8988T (cell line): ENCODE data around the gene HEATR1.
"Not testable (repeated sequence)": the region's sequence is repeated elsewhere in the genome, so short reads cannot be mapped to it uniquely, and the experiment has no call there.

Experiments
- DNase-seq: peaks from one replicate; pipeline ENCODE4 v3.0.0; 2011

The HEATR1 gene, protein sequence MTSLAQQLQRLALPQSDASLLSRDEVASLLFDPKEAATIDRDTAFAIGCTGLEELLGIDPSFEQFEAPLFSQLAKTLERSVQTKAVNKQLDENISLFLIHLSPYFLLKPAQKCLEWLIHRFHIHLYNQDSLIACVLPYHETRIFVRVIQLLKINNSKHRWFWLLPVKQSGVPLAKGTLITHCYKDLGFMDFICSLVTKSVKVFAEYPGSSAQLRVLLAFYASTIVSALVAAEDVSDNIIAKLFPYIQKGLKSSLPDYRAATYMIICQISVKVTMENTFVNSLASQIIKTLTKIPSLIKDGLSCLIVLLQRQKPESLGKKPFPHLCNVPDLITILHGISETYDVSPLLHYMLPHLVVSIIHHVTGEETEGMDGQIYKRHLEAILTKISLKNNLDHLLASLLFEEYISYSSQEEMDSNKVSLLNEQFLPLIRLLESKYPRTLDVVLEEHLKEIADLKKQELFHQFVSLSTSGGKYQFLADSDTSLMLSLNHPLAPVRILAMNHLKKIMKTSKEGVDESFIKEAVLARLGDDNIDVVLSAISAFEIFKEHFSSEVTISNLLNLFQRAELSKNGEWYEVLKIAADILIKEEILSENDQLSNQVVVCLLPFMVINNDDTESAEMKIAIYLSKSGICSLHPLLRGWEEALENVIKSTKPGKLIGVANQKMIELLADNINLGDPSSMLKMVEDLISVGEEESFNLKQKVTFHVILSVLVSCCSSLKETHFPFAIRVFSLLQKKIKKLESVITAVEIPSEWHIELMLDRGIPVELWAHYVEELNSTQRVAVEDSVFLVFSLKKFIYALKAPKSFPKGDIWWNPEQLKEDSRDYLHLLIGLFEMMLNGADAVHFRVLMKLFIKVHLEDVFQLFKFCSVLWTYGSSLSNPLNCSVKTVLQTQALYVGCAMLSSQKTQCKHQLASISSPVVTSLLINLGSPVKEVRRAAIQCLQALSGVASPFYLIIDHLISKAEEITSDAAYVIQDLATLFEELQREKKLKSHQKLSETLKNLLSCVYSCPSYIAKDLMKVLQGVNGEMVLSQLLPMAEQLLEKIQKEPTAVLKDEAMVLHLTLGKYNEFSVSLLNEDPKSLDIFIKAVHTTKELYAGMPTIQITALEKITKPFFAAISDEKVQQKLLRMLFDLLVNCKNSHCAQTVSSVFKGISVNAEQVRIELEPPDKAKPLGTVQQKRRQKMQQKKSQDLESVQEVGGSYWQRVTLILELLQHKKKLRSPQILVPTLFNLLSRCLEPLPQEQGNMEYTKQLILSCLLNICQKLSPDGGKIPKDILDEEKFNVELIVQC (N-terminal part only)

DNA sequence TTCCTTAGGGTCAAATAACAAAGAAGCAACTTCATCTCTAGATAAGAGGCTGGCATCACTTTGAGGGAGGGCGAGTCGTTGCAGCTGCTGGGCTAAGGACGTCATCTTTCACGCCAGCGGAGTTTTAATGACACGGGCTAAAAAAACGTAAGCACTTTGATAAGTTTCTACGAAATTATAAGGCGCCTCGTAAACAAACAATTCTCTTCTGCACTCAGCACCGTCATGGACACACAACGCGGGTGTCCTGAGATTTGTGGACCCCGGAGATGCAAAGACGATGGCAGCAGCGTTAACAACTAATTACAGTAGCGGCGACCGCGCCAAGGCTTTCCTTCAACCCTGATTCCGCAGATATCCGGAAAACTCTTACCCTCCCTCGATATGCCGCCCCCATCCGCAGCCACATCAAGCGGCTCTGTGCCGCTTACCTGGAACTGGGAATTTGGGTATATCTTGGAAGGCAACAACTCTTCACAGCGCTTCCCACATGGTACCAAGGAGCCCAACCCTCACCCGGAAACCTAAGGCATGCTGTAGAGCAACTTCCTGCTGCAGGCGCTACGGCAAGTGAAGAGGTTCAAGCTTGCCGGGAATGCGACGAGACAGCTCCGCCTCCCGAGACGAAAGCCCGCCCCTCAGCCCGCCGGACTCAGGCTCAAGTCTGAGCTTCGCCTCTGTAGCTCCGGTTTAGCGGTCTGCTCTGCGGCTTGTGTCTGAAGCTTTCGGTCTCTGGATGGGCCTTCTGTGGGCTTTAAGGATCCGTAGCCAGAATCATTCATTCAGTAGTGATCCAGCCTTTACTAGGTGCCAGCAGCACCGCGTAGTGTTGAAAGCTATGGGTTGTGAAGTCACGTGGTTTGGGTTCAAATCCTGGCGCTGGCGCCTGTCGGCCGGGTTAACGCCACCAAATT, at the start of gene HEATR1:
Gene HEATR1 (minus strand): TSS at position 526 of the 914 bp plus-strand sequence. CDS start 421 bp downstream, at position 105.
- peak; percentile 57 for DNase-seq

DNA sequence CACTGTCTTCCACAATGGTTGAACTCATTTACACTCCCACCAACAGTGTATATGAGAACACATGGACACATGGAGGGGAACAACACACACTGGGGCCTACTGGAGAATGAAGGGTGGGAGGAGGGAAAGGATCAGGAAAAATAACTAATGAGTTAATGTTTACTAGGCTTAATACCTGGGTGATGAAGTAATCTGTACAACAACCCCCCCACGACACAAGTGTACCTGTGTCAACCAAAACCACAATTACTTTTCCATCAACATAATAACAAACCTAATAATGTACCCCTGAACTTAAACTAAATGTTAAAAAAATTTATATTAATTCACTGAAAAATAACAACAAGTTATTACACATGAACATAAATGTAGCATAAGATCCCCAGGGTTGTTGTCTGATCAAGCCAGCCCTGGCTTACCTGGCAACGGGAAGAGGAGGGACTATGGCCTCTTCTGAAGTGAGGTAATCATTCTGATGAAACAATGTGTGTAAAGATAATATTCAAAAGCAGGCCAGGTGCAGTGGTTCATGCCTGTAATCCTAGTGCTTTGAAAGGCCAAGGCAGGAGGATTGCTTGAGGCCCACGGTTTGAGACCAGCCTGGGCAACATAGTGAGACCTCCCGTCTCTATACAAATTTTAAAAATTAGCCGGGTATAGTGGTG, 40.8 kb upstream of the HEATR1 start:
- no peak for DNase-seq

DNA sequence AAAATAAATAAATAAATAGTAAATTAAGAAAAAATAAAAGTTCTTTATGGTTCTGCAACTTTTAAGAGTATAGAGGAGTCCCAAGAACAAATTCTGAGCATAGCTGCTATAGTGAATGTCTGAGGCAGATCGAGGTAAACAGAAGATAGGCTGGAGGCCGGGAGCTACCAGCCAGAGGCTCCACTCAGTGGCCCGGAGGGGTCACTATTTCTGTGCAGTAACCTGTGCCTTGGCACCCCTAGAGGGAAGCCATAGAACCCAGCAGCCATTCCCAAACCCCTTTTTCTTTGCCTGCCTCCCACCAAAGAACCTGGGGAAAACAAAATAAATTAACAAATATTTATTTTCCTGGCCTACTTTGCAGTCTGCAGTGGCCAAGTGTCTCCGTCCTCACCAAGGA, 38.4 kb upstream of the HEATR1 start:
- DNase-seq, result no peak

DNA sequence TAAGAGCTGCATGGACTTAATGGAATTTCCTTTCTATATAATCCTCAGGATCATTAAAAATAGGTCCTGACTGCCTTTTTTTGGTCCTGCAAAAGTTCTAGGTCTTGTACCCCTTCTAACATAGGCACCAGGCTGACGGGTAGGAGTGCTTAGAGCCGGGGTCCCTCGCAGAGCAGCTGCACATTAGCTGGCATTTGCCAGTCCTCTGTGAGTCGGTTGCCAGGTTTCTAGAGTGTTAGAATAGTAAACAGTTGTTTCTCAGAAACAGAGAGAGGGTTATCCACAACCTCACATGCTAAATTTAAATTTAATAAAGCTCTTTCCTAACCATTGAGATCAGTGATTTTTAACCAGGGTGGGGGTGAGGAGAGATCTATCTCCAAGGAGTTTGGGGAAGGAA, 35.4 kb upstream of the HEATR1 start:
- DNase-seq, result no peak

DNA sequence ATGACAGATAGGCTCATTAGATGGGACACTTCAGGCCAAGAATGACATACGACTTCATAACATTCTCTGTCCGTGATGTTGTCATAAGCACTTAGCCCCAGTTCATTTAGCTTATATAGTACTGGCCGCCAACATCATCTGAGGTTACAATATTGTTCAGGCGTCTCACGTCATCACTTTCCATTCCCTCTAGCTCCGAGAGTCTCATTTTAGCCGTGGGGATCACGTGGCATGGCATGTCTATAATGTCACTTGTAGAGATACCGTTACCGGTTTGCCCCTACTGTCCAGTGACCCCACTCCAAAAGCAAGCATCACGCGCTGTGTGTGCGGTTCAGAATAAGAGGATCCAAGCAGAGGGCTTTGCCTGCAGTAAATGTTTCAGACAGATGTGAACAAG, 34.6 kb upstream of the HEATR1 start:
- DNase-seq, result no peak

DNA sequence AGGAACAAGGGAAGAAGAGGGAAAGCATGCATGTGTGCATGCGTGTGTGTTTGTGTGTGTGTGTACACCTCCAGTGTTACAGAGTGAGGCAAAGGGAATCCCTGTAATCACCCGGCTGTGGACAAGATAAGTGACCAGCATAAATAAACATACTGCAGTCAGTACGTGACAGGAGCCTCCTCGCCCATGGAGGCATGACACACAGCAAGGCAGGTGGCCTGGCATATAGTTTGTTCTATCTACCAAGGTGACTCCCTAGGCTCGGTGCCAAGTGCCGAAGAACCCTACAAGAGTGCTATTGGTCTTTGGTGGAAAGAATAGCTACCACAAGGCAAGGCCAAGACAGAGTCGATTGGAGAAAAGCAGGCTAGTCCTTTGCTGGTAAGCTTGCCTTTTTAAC, 31.7 kb upstream of the HEATR1 start:
- DNase-seq, result no peak

DNA sequence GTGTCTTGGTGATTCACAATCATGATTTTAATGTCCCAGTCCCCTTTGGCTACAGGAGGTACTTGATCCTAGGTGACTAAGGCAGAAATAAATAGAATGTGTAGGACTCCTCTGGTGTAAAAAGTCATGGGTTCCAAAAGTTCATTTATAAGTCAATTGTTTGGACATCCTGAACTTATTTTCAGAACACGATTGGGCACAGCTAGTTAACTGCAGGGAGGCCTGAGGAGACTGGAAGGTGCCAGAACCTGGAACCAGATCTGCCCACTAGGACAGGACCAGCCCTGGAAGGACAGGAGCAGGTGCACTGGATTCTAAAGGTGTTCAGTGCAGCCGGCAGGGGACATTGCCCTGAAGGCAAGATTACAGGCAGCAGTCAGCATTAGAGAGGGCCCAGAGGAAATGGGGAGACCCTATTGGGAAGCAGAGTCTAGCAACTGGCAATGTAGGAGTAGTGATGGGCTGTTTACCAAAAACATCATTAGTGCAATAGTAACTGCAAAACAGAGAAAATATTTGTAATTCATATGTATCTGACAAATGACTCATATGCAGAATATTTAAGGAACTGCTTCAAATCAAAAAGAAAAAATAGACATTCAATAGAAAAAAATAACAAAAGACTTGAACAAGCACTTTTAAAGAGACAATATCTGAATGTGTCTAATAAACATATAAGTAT, 23.6 kb upstream of the HEATR1 start:
- DNase-seq, result no peak

DNA sequence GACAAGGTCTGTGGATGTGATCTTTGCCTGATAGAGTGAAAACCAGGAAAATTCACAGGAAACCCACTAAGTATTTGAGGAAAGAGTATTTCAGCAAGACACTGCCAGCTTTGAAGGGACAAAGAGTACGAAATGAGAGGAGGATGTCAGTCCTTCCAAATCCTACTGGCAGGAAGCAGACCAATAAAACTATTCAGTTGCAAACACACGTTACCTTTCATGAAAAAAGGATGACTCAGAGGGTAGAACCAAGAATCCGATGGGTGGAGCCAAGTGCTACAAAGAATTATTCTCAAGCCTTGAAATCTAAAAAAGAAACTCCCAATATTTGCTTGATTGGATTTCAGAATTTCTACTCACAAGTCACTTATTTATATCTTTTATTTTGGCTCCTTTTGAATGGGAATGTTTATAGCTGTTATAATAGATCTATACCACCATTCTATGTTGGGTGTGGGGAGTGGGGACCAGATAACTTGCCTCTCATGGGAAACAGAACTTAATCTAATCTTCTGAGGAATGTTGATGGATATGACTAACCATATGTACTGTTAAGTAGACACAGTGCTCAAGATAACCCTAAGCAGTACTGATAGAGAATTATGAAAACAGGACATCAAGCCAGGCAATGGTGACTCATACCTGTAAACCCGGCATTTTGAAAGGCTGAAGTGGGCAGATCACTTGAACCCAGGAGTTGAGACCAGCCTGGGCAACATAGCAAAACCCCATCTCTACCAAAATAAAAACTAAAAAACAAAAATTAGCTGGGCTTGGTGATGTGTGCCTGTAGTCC, 19.3 kb upstream of the HEATR1 start:
- no peak for DNase-seq

DNA sequence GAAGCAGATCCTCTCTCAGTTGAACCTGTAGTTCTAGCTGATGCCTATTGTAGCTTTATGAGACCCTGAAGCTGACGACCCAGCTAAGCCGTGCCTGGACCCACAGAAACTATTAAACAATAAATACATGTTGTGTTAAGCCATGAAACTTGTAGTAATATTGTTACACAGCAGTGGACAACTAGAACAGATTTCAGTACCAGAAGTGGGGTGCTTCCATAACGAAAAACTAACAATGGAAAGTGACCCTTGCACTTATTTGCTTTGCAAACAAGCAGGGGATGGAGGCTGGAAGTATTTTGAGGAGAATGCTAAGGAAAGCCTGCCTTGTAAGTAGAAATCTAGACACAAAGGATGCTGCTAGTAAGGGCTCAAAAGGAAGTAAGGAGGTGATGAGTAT, 18.1 kb upstream of the HEATR1 start:
- no peak for DNase-seq

DNA sequence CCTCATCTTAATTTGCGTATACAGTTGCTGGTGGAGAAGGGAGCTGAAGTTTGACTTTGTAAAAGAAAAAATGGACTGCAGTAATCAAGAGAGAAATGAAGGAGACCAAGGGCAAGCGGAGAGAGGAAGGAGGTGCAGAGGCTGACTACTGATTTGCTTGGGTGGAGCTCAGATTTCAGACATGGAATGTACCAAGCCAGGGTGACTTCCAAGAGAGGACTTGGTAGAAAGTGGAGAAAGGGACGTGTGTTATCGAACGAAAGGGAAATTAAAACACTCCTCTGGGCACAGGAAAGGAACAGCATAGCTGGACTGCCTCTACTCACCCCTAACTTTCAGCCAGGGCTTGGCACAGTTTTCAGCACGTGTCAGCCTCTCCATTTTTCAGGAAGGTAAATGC, 15.1 kb upstream of the HEATR1 start:
- no peak for DNase-seq

DNA sequence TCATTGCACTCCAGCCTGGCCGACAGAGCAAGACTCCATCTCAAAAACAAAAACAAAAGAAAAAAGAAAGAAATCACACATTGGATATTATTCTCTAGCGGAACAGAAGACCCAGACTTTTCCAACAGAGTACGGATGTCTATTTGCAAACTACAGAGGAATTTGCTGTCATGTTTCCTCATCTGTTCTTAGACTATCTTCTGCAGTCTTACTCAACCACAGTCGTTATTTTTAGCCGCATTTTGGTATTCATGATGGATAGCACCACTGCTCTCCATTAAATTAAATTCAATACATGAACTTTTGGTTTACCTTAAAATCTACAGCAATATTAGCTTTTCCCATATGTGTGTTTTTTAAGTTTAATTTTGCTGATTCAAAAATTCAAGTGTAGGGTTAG, 14.2 kb upstream of the HEATR1 start:
- DNase-seq, result no peak

DNA sequence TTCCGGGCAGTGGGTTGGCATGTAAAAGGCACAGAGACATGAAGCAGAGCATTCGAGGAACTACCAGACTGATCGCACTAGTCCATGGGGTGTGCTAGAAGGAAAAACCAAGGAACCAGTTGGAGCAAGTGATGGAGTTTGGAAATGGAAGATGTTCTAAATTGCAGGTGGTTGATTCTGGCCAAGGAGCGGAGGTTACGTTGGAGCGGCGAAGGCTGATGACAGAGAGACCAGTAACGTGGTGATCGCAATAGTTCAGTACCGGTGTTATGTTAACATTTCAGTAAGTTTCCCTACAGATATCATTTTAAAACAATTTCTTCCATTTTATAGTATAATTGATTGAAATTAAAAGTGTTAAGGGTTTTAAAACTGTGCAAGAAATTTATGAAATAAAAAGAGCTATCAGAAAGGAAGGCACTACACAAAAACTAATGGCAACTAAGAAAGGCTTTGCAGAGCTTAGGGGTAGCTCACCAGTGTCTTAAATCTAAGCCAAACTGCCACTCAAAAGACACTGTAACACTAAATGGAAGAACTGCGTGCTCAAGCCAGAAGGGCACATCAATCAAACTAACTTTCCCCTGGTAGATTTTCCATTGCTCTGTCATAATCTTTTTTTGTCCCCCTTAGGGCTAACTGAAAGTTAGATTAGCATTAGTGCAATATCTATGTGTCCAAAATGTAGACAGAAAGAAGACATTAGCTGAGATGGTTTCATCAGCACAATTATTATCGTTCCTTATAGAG, 11.3 kb upstream of the HEATR1 start:
- DNase-seq, result no peak

DNA sequence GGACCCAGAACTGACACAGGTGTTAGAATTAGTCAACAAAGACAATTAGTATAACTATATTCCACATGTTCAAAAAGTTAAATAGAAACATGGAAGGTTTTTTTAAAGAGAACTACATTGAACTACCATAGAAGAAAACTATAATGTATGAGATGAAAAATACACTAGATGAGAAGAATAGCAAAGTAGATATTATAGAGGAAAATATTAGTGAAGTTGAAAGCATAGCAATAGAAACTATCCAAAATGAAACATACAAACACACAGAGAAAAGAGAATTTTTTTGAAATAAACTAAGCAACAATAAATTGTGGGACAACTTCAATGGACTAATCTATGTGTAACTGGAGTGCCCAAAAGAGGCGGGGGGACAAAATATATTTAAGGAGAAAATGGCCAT, 8.0 kb upstream of the HEATR1 start:
- DNase-seq, result no peak

DNA sequence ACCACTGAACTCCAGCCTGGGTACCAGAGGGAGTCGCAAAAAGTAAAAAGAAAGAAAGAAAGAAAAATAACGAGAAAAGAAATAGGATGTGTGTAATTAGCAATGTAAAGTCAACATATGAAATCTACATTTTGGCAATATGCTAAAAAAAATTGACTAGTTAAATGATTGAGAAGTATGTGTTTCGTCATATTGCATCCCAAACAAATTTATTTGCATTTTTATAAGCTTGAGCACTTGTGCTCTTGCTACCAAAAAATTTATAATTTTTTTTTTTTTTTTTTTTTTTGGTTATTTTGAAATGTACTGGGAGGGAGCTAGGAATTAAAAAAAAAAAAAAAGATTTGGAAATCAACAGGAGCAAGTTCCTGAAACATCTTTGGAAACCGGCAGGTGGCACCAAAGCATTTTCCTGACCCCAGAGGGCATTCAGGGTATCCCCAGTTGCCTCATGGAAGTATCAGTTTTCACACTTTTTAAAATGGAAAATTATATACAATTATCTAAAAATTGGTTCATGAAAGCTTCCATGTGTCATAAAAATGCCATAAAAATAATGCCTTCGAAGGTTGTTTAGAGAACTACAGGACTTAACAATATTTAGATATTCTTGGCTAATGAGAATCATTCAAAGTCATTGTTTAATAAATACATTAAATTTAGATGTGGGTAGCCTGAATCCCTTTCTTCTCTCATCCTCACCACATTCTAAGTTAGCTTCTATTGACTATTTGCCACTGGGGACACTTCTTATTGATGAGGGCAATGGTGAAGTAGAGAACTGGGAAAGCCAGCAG, 4.8 kb upstream of the HEATR1 start:
- DNase-seq, result no peak

DNA sequence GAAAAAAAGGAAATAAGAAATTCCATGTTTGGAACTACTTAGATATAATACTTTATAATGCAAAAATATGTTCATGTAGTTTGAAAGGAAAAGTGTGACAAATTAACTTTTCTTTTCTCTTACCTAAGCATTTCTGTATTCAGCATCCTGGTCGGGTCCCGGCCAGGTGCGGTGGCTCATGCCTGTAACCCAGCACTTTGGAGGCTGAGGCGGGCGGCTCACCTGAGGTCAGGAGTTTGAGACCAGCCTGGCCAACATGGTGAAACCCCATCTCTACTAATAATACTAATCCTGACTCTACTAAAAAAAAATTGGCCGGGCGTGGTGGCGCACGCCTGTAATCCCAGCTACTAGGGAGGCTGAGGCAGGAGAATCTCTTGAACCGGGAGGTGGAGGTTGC, 3.3 kb upstream of the HEATR1 start:
- DNase-seq, result not testable (repeated sequence)

DNA sequence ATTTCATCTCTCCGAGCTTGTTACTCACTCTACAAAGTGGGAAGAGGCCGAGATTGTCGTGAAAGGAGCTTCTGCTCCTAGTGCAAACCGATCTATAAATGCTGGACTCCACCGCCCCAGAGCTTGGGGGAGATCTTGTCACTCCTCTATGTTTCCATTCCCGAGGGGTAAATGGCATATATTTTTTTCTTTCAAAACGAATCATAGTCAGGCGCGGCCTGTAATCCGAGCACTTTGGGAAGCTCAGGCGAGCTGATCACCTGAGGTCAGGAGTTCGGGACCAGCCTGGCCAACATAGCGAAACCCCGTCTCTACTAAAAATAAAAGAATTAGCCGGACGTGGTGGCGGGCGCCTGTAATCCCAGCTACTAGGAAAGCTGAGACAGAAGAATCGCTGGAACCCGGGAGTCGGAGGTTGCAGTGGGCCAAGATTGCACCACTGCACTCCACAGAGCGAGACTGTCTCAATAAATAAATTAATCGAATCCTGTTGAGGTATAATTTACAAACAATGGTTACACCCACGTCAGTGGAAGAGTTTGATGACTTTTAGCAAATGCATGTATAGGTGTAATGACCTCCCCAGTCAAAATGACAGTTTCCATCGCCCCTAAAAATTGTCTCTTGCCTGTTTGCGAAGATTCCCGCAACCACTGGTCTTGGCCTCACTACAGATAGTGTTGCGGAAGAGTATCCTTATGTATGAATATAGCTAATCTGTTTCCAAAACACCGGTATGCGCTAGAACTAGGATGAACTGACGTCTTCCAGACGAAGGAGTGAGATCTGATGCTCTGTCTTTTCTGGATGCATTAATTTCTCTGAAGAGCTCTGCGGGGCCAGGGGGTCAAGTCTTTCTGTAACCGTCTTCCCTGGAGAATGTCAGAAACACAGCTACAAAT, 840 bp upstream of the HEATR1 start:
- DNase-seq, result no peak

DNA sequence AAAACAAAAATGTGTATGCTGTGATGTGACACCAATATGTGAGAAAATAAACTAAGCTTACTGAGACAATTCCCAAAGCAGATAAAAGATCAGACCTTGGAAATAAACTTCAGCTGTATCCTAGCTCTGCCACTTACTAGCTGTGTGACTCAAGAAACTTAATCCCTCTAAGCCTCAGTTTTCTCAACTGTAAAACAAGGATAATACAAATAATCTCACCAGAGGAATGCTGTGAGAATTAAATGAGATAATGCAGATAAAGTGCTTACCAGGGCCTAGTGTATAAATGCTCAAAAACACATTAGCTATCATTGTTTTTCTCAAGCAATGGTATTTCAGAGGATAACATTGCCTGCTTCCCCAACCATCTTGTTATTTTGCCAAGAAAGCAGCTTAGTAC, 2.1 kb downstream of the HEATR1 start:
- DNase-seq, result no peak
